Osteoblast (primary cell): ENCODE results near the gene PEX26. TPM values are rescaled to one million over a fixed set of nuclear protein-coding genes. Genes with fewer than 3 reads are reported as not detected.
A peak's percentile ranks its signal among the peaks of the same experiment; 100 is the strongest.

Experiments
- DNase-seq: peaks from one replicate; pipeline ENCODE4 v3.0.0; 2011; ENCODE audit warnings: low spot score, mixed read lengths; ENCODE audit not compliant: insufficient read length; ENCODE audit errors: missing footprints
- H2AFZ ChIP-seq: 2 replicates; pipeline ENCODE4 v1.6.0; 2011; ENCODE audit warnings: mild to moderate bottlenecking, low read length
- H3K27ac ChIP-seq: 2 replicates; pipeline ENCODE4 v1.5.1; 2011; ENCODE audit warnings: mild to moderate bottlenecking, low read depth, low read length, moderate library complexity
- H3K27me3 ChIP-seq: 2 replicates; pipeline ENCODE4 v1.6.0; 2012; ENCODE audit warnings: mild to moderate bottlenecking, control low read depth, inconsistent platforms, low read length, moderate library complexity; ENCODE audit not compliant: insufficient read depth
- H3K36me3 ChIP-seq: 2 replicates; pipeline ENCODE4 v1.5.1; 2011; ENCODE audit warnings: mild to moderate bottlenecking, low read length, control low read depth, moderate library complexity; ENCODE audit not compliant: insufficient read depth
- H3K4me1 ChIP-seq: 2 replicates; pipeline ENCODE4 v1.5.1; 2011; ENCODE audit warnings: mild to moderate bottlenecking, low read length, control low read depth, moderate library complexity; ENCODE audit not compliant: insufficient read depth
- H3K4me2 ChIP-seq: 2 replicates; pipeline ENCODE4 v1.6.0; 2011; ENCODE audit warnings: mild to moderate bottlenecking, low read length; ENCODE audit not compliant: insufficient read depth
- H3K4me3 ChIP-seq: fragments of 200-600 bp; sonication (generic); 3 replicates; pipeline ENCODE4 v1.5.1; 2012; ENCODE audit warnings: mild to moderate bottlenecking, low read length, inconsistent platforms; ENCODE audit not compliant: insufficient read depth
- H3K79me2 ChIP-seq: 2 replicates; pipeline ENCODE4 v1.6.0; 2012; ENCODE audit warnings: mild to moderate bottlenecking, low read length, control low read depth, inconsistent platforms; ENCODE audit not compliant: insufficient read depth
- H3K9me3 ChIP-seq: 2 replicates; pipeline ENCODE4 v1.5.1; 2011; ENCODE audit warnings: low read depth, low read length, control low read depth
- H4K20me1 ChIP-seq: 2 replicates; pipeline ENCODE4 v1.6.0; 2012; ENCODE audit warnings: mild to moderate bottlenecking, low read length, control low read depth; ENCODE audit not compliant: insufficient read depth
- CTCF ChIP-seq: IDR thresholded peaks from 2 replicates; pipeline ENCODE4 v1.5.1; 2011; ENCODE audit warnings: mild to moderate bottlenecking, low read depth, low read length, moderate library complexity; ENCODE audit errors: extremely low read depth
- small RNA-seq: library from RNA; depleted of rRNA; stranded (forward); fragments of <200 nt; gene quantifications from one replicate; pipeline ENCODE3, GENCODE V24; 2012
- total RNA-seq: library from RNA; depleted of rRNA; stranded (reverse); fragments of >200 nt; gene quantifications from 2 replicates; pipeline ENCODE4 v1.2.3, GENCODE V29; 2012

The PEX26 gene
- total RNA-seq, 1 donor = 26.8 TPM

- Histone ChIP-seq H3K9me3 (no peaks in the 10 kb centered on the region), H3K27me3 (no peaks in the 10 kb centered on the region), H3K4me3 (no peak overlapping the region), H4K20me1 (no peaks in the 10 kb centered on the region), H3K4me1 (peaks cover 26% of the 10 kb centered on the region), H3K27ac (no peak overlapping the region), H3K36me3 (no peaks in the 10 kb centered on the region), H3K79me2 (no peaks in the 10 kb centered on the region), H3K4me2 (no peak overlapping the region), H2AFZ (no peak overlapping the region)
- peak; percentile 64 for DNase-seq
- no peak for TF ChIP-seq CTCF
Measured at GRCh38 chr22:18154821-18155390, 77.1 kb downstream of the PEX26 start.

Small RNA genes within 50 kb of the gene (small RNA-seq; reads per million reads assigned to genes)
- gene AC016027.5 = not detected

Other genes with a start within 250 kb of the PEX26 start
- 35.1 and 39.5 TPM in 2 replicates for gene MICAL3, start 53.4 kb upstream of the PEX26 start, total RNA-seq
- 0.29 and 0.36 TPM in 2 replicates for gene TUBA8, start 32.8 kb downstream of the PEX26 start, total RNA-seq
- gene USP18, start 72.2 kb downstream of the PEX26 start, total RNA-seq = 6.2 and 8.3 TPM in 2 replicates